ENCODE results near the gene PPP2R2C.

DNA sequence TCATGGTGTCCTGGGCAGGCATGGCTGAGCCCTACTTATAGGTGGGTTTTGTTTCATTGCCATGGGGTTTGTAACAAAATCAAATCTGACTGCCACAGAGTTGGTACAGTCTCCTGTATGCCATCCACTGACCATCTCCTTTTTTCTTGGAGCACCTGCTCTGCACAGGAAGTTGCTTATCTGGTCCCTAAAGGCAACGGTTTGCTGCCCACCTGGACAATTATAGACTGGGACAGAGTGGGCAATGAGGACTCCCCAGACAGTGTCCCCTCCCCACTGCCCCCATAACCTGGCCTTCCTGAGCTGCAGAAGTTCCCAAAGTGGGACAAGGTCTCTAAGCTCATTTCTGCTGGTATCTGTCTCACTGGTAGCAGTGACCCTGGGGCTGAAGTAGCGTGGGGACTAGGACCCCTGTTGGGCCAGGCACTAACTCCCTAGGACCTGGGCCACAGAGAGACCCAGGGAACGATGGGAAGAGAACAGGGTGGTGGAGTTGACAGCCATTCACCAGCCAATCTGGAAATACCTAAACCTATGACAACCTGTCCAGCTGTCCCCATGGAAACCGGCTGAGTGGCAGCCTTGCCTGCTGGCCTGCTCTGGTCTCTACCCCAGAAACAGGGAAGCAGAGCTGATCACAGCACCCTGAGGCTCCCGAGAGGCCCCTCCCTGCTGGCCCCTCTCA lies 138.1 kb downstream of the PPP2R2C start:
- TF ChIP-seq EZH2 (IDR thresholded peaks at IDR 0.05; ENCODE audit: low read depth, unreplicated experiment) (no peak), POLR2AphosphoS5 (IDR thresholded peaks at IDR 0.05; ENCODE audit: low read depth) (no peak), EZH2phosphoT487 (IDR thresholded peaks at IDR 0.05; ENCODE audit: unreplicated experiment) (no peak)
- TF ChIP-seq, protein P1, sequence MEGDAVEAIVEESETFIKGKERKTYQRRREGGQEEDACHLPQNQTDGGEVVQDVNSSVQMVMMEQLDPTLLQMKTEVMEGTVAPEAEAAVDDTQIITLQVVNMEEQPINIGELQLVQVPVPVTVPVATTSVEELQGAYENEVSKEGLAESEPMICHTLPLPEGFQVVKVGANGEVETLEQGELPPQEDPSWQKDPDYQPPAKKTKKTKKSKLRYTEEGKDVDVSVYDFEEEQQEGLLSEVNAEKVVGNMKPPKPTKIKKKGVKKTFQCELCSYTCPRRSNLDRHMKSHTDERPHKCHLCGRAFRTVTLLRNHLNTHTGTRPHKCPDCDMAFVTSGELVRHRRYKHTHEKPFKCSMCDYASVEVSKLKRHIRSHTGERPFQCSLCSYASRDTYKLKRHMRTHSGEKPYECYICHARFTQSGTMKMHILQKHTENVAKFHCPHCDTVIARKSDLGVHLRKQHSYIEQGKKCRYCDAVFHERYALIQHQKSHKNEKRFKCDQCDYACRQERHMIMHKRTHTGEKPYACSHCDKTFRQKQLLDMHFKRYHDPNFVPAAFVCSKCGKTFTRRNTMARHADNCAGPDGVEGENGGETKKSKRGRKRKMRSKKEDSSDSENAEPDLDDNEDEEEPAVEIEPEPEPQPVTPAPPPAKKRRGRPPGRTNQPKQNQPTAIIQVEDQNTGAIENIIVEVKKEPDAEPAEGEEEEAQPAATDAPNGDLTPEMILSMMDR (conservative IDR thresholded peaks at IDR 0.05; ENCODE audit: low read depth in 2 of 2) = peak in 1 of 2 experiments; percentile 10; a peak in 1 of 4 replicates
- TF ChIP-seq, protein P2, sequence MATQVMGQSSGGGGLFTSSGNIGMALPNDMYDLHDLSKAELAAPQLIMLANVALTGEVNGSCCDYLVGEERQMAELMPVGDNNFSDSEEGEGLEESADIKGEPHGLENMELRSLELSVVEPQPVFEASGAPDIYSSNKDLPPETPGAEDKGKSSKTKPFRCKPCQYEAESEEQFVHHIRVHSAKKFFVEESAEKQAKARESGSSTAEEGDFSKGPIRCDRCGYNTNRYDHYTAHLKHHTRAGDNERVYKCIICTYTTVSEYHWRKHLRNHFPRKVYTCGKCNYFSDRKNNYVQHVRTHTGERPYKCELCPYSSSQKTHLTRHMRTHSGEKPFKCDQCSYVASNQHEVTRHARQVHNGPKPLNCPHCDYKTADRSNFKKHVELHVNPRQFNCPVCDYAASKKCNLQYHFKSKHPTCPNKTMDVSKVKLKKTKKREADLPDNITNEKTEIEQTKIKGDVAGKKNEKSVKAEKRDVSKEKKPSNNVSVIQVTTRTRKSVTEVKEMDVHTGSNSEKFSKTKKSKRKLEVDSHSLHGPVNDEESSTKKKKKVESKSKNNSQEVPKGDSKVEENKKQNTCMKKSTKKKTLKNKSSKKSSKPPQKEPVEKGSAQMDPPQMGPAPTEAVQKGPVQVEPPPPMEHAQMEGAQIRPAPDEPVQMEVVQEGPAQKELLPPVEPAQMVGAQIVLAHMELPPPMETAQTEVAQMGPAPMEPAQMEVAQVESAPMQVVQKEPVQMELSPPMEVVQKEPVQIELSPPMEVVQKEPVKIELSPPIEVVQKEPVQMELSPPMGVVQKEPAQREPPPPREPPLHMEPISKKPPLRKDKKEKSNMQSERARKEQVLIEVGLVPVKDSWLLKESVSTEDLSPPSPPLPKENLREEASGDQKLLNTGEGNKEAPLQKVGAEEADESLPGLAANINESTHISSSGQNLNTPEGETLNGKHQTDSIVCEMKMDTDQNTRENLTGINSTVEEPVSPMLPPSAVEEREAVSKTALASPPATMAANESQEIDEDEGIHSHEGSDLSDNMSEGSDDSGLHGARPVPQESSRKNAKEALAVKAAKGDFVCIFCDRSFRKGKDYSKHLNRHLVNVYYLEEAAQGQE (IDR thresholded peaks at IDR 0.05; ENCODE audit: unreplicated experiment) = no peak

Data from GM23338 (cell line).